Measurements from ENCODE around the gene GOLGA8M.
"Not testable (repeated sequence)": the region's sequence is repeated elsewhere in the genome, so short reads cannot be mapped to it uniquely, and the experiment has no call there.

The GOLGA8M gene, protein sequence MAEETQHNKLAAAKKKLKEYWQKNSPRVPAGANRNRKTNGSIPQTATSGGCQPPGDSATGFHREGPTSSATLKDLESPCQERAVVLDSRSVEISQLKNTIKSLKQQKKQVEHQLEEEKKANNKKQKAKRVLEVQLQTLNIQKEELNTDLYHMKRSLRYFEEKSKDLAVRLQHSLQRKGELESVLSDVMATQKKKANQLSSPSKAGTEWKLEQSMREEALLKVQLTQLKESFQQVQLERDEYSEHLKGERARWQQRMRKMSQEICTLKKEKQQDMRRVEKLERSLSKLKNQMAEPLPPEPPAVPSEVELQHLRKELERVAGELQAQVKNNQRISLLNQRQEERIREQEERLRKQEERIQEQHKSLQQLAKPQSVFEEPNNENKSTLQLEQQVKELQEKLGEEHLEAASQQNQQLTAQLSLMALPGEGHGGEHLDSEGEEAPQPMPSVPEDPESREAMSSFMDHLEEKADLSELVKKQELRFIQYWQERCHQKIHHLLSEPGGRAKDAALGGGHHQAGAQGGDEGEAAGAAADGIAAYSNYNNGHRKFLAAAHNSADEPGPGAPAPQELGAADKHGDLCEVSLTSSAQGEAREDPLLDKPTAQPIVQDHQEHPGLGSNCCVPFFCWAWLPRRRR

DNA sequence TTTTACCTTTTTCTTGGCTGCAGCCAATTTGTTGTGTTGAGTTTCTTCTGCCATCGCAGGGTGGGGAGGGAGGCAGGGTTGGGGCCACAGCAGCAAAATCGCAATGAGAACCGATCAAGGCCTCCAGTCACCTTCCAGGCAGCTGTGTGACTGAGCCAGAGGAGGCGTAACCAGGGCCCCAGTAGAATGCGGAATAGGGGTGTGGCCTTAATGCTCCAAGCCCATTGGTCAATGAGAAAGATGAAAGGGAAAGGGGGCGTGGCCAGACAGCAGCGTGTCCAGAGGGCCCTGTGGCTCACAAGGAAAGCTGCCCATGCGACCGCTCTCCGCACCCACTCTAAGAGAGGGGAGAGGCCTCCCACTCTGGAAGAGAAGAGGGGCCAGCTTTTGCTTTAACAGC, at the start of gene GOLGA8M:
GOLGA8M (minus strand) TSS at position 152 of the 400 bp plus-strand sequence; CDS start at position 54, 98 bp downstream.
- DNase-seq (ENCODE audit: low read depth) = not testable (repeated sequence)

DNA sequence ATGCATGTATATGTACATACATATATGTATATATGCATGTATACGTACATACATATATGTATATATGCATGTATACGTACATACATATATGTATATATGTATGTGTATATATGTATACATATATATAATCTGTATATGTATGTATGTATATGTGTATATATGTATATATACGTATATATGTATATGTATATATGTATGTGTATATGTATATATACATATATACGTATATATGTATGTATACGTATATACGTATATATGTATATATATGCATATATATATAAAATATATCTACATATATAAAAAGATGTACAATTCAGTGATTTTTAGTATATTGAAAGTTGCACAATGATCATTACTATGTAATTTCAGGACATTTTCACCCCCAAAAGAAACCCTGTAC, 30.7 kb upstream of the GOLGA8M start:
- not testable (repeated sequence) for DNase-seq (ENCODE audit: low read depth)

DNA sequence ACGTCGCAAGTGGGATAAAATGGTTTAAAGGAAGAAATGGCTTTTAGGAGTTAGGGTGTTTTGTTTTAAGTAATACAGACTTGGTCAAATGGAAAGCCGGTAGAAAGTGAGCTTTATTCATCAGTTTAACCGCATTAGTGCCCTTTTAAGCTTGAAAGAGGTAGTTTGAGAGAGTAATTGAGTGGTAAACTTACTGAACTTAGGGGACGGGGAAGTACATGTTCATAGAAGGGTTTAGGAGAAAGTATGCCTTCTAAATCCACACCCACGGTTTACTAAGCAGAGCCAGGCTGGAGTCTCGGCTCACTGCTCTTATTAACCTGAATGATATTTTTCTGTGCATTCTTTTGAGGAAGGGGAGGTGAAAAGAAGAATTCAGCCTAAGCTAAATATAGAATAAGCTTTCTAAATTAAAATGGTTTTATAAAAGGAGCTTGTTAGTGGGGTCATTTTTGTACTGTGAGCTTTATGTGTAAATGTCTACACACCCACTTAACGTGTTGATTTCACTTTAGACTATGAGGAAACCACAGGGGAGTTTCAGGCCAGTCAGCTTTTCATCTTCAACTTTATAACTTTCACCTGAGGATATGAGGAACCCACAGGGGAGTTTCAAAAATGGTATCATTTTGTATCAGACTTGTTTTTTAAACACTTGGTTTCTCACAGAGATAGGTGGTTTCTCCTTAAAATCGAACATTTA, 26.5 kb upstream of the GOLGA8M start:
- DNase-seq (ENCODE audit: low read depth) = not testable (repeated sequence)

DNA sequence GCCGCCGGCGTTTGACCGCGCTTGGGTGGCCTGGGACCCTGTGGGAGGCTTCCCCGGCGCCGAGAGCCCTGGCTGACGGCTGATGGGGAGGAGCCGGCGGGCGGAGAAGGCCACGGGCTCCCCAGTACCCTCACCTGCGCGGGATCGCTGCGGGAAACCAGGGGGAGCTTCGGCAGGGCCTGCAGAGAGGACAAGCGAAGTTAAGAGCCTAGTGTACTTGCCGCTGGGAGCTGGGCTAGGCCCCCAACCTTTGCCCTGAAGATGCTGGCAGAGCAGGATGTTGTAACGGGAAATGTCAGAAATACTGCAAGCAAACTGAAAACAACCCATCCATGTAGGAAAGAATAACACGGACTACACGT, 26.0 kb upstream of the GOLGA8M start:
- DNase-seq (ENCODE audit: low read depth) = not testable (repeated sequence)

DNA sequence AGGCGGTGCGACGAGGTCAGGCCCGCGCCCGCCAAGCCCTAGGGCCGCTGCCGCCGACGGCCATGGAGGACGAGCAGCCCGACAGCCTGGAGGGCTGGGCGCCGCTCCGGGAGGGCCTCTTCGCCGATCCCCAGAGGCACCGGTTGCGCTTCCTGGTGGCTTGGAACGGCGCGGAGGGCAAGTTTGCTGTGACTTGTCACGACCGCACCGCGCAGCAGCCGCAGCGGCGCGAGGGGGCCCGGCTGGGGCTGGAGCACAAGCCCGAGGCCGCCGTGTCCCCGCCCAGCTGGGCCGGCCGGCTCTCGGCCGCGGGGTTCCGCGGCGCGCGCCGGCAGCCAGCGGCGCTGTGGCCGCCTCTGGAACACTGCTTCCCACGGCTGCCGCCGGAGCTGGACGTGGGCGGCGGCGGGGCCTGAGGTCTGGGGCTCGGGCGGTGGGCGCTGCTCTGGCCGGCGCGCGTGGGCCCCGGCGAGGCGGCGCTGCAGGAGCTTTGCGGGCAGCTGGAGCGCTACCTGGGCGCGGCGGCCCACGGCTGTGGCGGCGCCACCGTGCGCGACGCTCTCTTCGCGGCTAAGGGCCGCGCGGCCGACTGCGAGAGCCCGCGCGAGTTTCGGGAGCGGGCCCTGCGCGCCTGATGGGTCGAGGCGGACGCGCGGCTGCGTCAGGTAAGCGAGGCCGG, 25.4 kb upstream of the GOLGA8M start:
- DNase-seq (ENCODE audit: low read depth) = not testable (repeated sequence)

DNA sequence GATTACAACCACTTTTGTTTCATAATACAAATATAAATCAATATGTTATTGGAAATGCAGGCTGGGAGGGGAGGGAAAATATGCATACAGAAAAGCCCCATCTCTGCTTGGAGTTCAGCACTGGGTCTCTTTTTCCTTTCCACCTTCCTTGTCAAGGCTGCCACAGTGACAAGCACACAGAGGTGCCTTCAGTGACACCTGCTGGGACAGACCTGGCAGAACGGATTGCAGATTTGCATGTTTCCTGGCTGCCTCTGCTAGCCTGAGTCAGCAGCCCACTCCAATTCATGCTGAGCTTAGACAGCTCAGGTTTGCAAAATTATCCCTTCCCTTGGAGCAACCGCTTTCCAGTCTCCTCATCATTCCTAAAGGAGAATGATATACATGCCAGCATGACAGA, 15.8 kb upstream of the GOLGA8M start:
- DNase-seq (ENCODE audit: low read depth) = not testable (repeated sequence)

DNA sequence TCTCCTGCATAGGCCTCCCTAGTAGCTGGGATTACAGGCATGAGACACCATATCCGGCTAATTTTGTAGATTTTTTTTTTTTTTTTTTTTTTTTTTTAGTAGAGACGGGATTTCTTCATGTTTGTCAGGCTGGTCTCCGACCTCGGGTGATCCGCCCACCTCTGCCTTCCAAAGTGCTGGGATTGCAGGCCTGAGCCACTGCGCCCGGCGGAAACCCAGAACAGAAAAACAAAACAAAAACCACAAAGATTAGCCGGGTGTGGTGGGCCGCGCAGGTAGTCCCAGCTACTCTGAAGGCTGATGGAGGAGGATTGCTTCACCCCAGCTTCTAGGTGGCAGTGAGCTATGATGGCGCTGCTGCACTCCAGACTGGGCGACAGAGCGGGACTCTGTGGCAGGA, 14.8 kb upstream of the GOLGA8M start:
- not testable (repeated sequence) for DNase-seq (ENCODE audit: low read depth)

DNA sequence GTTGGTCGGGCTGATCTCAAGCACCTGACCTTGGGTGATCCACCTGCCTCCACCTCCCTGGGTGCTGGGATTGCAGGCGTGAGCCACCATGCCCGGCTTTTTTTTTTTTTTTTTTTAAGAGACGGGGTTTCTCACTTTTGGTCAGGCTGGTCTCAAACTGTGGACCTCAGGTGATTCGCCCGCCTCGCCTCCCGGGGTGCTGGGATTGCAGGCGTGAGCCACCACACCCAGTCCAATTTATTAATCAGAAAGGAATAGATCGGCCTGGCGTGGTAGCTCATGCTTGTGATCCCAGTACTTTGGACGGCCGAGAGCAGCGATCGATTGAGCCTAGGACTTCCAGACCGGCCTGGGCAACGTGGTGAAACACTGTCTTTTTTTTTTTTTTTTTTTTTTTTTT, 13.9 kb upstream of the GOLGA8M start:
- DNase-seq (ENCODE audit: low read depth) = no peak

DNA sequence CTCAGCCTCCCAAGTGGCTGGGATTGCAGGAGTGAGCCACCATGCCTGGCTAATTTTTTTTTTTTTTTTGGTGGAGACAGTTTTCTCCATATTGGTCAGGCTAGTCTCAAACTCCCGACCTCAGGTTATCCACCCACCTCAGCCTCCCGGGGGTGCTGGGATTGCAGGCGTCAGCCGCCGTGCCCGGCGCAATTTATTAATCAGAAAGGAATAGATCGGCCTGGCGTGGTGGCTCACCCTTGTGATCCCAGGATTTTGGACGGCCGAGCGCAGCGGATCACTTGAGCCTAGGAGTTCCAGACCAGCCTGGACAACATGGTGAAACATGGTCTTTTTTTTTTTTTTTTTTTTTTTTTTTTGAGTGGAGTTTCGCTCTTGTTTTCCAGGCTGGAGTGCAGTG, 13.3 kb upstream of the GOLGA8M start:
- no peak for DNase-seq (ENCODE audit: low read depth)

DNA sequence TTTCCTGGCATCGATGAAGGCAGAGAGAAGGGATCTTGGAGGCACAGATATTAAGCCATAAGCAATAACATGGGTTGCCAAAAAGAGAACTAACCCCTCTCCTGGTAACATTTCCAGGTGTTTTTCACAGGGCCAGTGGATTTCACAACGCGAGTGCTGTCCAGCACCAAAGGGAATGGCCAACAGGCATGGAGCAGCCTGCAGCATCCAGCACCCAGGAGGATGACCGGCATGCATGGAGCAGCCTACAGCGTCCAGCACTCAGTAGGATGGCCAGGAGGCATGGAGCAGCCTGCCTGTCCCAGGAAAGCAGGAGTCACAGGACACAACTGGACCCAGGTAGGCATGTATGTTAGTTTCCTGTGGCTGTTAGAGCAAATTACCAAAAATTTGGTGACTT, 11.8 kb upstream of the GOLGA8M start:
- DNase-seq (ENCODE audit: low read depth) = not testable (repeated sequence)

DNA sequence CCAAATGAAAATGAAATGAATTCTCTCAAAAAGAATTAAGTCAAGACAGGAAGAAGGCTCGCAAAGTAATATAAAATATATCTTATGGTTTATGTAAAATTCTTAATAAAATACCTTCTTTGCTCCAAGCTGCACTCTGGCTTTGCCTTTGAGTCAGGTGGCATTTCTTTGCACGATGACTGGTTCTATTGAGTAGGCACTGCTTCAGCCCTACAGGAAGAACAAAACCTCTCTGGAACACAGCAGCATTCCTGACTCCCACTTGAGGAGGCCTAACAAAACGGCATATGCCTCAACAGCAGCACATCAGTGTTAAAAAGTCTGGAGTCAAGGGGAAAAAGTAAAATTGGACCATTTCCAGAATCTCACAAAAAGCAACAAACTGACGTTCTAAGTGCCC, 7.4 kb upstream of the GOLGA8M start:
- DNase-seq (ENCODE audit: low read depth) = not testable (repeated sequence)

DNA sequence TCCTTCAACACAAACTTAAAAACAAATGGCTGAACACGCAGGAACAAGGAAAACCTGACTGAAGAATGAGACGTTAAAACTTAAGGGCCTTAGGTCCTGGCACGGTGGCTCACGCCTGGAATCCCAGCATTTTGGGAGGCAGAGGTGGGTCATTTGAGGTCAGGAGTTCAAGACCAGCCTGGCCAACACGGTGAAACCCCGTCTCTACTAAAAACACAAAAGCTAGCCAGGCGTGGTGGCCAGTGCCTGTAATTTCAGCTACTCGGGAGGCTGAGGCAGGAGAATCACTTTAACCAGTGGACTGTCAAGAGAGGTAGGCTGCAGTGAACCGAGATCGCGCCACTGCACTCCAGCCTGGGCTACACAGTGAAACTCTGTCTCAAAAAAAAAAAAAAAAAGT, 6.4 kb upstream of the GOLGA8M start:
- DNase-seq (ENCODE audit: low read depth) = not testable (repeated sequence)

DNA sequence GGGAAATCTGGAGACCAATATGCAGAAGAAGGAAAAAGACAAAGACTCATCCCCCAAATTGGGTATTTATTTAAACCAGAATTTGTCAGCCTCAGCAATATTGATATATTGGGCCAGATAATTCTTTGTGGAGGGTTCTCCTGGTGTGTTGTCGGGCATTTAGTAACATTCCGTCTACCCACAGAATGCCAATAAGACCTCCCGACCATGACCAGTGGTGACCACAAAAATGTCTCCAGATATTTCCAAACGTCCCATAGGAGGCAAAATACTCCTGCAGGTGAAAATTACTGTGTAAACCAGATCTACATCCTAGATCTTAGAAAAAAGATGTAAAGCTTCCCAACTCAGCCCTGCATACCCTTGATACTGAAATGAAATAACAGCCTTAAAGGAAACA, 2.0 kb upstream of the GOLGA8M start:
- DNase-seq (ENCODE audit: low read depth) = not testable (repeated sequence)

DNA sequence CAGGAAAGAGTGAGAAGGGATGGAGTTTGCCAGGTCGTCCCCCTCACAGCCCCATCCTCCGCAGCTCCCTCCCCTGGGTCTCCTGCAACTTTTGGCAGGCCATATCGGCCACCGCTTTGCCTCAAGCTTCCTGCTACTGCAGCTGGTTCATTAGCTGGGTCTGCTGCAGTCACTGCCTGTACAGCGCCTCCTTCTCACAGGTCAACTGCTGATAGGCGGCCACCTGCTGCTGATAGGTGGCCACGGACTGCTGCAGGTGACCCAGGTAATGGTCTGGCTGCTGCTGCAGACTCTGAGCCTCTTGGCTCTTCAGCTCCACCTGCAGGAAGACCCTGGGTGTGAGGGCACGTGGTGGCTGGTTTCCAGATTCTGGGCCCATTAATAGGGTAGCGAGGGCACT, 8.3 kb downstream of the GOLGA8M start:
- DNase-seq (ENCODE audit: low read depth) = not testable (repeated sequence)

DNA sequence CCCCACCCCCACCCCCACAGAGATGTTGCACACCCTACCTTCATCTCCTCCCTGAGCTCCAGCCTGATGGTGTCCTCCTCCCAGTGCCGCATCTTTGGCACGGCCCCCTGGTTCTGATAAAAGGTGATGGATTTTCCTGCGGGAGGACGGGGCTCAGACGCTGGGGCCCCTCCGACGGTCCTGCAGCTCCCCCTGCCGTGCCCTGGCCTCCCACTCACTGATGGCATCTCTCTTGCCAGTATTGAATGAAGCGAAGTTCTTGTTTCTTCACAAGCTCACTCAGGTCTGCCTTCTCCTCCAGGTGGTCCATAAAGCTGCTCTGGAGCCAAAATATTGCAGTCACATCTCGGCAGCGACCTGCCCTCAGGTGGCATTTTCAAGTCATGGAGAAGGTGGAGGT, 9.8 kb downstream of the GOLGA8M start:
- not testable (repeated sequence) for DNase-seq (ENCODE audit: low read depth)

DNA sequence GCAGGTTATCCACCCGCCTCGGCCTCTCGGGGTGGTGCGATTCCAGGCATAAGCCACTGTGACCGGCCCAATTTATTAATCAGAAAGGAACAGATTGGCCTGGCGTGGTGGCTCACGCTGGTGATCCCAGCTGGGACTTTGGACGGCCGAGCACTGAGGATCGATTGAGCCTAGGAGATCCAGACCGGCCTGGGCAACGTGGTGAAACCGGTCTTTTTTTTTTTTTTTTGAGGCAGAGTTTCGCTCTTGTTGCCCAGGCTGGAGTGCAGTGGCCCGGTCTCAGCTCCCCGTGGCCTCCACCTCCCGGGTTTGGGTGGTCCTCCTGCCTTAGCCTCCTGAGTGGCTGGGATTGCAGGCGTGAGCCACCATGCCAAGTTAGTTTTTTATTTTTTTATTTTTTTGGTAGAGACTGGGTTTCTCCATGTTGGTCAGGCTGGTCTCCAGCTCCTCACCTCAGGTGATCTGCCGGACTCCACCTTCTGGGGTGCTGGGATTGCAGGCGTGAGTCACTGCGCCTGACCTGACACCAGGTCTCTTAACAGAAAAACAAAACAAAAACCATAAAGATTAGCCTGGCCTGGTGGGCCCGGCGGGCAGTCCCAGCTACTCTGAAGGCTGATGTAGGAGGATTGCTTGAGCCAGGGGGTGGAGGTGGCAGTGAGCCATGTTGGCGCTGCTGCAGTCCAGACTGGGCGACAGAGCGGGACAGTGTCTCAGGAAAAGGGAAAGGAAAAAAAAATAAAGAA, 18.0 kb downstream of the GOLGA8M start:
- not testable (repeated sequence) for DNase-seq (ENCODE audit: low read depth)

DNA sequence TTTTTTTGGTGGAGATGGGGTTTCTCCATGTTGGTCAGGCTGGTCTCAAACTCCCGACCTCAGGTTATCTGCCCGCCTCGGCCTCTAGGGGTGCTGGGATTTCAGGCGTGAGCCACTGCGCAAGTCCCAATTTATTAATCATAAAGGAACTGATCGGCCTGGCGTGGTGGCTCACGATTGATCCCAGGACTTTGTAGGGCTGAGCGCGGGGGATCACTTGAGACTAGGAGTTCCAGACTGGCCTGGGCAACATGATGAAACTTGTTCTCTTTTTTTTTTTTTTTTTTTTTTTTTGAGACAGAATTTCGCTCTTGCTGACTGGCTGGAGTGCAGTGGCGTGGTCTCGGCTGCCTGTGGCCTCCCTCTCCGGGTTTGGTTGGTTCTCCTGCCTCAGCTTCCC, 19.2 kb downstream of the GOLGA8M start:
- DNase-seq (ENCODE audit: low read depth) = not testable (repeated sequence)

DNA sequence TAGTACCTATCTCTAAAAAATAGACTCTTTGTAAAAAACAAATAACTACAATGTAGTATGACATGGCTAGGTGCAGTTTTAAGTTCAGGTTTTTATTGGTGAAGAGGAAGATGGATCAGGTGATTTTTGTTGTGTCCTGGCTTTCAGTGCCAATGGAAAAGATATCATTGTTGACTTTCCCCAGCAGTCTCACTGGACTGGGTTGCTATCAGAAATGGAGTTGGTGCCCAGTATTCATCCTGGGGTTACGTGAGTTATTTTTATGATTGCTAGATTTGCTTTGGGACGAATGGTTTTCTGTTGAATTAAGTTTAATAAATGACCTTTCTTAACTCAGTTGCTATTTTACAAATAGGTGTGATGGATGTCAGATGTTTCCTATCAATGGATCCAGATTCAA, 38.7 kb downstream of the GOLGA8M start:
- DNase-seq (ENCODE audit: low read depth) = not testable (repeated sequence)

DNA sequence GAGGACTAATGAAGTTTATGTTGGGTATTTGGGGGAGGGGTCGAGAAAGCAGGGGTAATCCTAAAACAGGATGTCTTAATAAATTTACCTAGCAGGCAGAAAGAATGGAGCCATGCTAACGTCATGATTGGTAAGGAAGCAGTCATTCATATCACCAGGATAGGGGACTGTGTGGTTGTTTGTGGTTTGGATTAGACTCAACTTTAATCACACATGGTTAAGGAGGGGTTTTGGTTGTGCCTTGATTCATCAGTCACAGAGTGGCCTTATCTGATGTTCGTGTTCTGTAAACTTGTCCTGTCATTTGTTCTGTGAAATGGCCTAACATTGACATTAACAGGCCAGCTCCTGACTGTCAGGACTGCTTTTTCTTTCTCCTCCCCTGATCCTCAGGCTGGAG, 40.1 kb downstream of the GOLGA8M start:
- DNase-seq (ENCODE audit: low read depth) = not testable (repeated sequence)

DNA sequence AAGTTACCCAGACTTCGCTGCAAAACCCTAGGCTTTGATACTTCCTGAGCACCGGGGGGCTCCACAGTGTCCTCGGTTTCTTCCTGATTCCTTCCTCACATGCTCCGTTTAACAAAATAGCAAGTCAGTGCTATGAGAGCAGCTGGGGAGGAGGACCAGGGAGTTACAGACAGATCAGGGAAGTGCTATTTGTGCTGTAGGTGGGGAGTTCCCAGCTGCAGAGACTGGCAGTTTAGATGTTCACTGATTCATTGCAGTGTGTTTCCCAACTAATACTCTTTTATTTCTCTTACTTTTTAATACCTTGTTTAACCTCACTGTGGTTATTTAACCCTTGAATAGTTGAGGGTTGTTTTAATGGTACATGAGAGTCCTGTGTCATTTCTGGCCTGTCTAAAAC, 45.8 kb downstream of the GOLGA8M start:
- not testable (repeated sequence) for DNase-seq (ENCODE audit: low read depth)

DNA sequence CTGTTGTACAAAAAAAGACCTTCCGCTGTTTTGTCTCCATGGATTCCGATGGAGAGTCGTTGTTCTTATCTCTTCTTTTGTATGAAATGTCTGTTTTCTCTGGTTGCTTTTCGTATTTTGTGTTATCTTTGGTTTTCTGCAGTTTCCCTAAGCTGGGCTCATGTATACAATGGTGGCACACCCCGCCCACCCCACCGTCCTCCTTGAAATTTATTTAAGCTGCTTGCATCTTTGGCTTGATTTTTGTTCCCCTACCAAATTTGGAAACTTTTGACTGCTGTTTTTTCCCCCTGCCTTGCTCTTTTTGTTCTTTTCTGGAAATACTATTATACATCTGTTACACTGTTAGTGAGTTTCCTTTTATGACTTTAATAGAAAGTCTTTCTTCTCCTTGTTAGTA, 47.6 kb downstream of the GOLGA8M start:
- DNase-seq (ENCODE audit: low read depth) = not testable (repeated sequence)

DNA sequence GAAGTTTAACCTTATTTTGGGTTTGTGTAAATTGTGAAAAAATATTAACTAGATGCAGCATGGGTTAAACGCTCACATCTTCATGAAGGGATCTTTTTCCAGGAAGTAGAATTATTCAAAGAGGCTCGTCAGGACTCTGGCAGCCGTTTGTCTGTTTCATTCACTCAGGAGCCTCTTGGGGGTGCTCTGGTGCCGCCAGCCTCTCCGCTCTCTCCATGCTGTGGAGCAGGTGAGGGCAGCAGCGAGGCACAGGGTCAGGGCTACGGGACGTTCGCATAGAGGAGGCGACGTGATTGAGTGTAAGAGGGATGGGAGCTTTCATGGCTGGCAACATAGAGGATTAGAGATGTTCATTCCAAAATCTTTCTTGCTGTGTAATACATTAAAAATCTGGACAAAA, 48.5 kb downstream of the GOLGA8M start:
- not testable (repeated sequence) for DNase-seq (ENCODE audit: low read depth)
